HG03139 (cell line): ENCODE data around the gene TMEM45A.
A peak's percentile ranks its signal among the peaks of the same experiment; 100 is the strongest.

Experiments
- ATAC-seq: cut with Tn5 transposase; IDR thresholded peaks from one replicate; pipeline ENCODE4 v1.9.1; 2021; ENCODE audit not compliant: unreplicated experiment

Gene TMEM45A

GRCh38 chr3:100609963-100610362 lies 117.5 kb downstream of the TMEM45A start:
- ATAC-seq, result no peak

- no peak for ATAC-seq
These were observed 118.8 kb downstream of the TMEM45A start for GRCh38 chr3:100611221-100611620.

- peak; percentile 51 for ATAC-seq
These were observed 121.4 kb downstream of the TMEM45A start for GRCh38 chr3:100613721-100614390.

GRCh38 chr3:100614941-100615340 lies 122.5 kb downstream of the TMEM45A start:
- peak; percentile 88 for ATAC-seq

- no peak for ATAC-seq
These were observed 123.3 kb downstream of the TMEM45A start for GRCh38 chr3:100615684-100616083.

GRCh38 chr3:100621251-100621650 lies 128.8 kb downstream of the TMEM45A start:
- ATAC-seq, result no peak
